PC-9 (cell line): ENCODE data around the gene NR4A2.

Experiments used
- EZH2 ChIP-seq: fragments of 200-600 bp; sonication (generic); IDR thresholded peaks from 2 replicates; pipeline ENCODE4 v1.8.0; 2017; ENCODE audit warnings: antibody characterized with exemption, low read depth
- TF ChIP-seq, protein P1 (sequence below): fragments of 200-600 bp; sonication (generic); conservative IDR thresholded peaks from 2 replicates; pipeline ENCODE4 v1.6.1; 2017; ENCODE audit warnings: mixed run types, antibody characterized with exemption, mild to moderate bottlenecking, moderate library complexity

DNA sequence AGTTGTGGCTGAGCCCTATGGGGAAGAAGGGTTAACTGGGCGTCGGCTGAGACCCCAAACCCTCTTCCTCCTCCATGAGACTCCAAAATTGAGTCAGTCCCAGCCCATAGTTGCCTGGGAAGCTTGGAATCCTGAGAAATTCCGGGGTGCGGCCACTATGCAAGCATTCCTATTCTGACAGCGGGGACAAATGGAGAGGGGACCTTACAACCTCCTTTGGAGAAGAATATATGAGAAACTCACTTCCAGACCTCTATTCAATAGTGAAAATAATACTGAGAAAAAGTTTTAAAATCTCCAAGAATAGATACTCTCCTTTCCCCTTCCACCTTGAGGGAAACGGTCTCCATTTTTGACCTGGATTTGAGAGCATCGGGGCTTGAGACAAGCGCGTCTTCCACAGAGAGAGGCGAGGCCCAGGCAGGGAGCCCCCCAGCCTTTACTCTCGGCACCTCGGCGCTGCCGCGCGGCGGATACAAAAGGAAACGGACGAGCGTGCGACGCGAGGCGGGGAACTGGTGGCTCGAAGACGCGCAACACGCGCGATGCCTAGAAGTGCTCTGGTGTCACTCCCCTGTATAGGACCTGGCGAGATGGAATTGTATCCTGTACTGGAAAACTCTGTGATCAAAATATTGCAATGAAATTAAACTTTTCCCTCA is 11.1 kb downstream of the NR4A2 start:
- TF ChIP-seq, protein P1, sequence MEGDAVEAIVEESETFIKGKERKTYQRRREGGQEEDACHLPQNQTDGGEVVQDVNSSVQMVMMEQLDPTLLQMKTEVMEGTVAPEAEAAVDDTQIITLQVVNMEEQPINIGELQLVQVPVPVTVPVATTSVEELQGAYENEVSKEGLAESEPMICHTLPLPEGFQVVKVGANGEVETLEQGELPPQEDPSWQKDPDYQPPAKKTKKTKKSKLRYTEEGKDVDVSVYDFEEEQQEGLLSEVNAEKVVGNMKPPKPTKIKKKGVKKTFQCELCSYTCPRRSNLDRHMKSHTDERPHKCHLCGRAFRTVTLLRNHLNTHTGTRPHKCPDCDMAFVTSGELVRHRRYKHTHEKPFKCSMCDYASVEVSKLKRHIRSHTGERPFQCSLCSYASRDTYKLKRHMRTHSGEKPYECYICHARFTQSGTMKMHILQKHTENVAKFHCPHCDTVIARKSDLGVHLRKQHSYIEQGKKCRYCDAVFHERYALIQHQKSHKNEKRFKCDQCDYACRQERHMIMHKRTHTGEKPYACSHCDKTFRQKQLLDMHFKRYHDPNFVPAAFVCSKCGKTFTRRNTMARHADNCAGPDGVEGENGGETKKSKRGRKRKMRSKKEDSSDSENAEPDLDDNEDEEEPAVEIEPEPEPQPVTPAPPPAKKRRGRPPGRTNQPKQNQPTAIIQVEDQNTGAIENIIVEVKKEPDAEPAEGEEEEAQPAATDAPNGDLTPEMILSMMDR: no peak
- no peak for TF ChIP-seq EZH2
